HepG2 (cell line): ENCODE measurements around the gene OTUB2. TPM values are rescaled to one million over a fixed set of nuclear protein-coding genes. Genes with fewer than 3 reads are reported as not detected.

Experiments
- CHD4 ChIP-seq: fragments of 200-600 bp; sonication (generic); IDR thresholded peaks from 2 replicates; pipeline ENCODE4 v1.7.0; 2017; ENCODE audit warnings: mild to moderate bottlenecking, low read length, borderline replicate concordance
- EEA1 ChIP-seq: sonication (generic); formaldehyde crosslinking; IDR thresholded peaks from 2 replicates; pipeline ENCODE4 v1.5.1; 2020; ENCODE audit warnings: mild to moderate bottlenecking, missing genetic modification reagents, borderline replicate concordance
- PHF20 ChIP-seq: sonication (generic); formaldehyde crosslinking; IDR thresholded peaks from 2 replicates; pipeline ENCODE4 v1.5.0; 2020; ENCODE audit warnings: mild to moderate bottlenecking, missing genetic modification reagents
- RARA ChIP-seq: IDR thresholded peaks from 2 replicates; pipeline ENCODE4 v1.6.1; 2016; ENCODE audit warnings: missing genetic modification reagents, missing compliant biosample characterization
- REPIN1 ChIP-seq: sonication (generic); formaldehyde crosslinking; IDR thresholded peaks from 2 replicates; pipeline ENCODE4 v1.8.0; 2022; ENCODE audit warnings: missing genetic modification reagents, low read depth, mild to moderate bottlenecking, borderline replicate concordance
- SALL1 ChIP-seq: sonication (generic); formaldehyde crosslinking; IDR thresholded peaks from 2 replicates; pipeline ENCODE4 v1.8.0; 2022; ENCODE audit warnings: mild to moderate bottlenecking, missing genetic modification reagents
- WIZ ChIP-seq: sonication (generic); formaldehyde crosslinking; IDR thresholded peaks from 2 replicates; pipeline ENCODE4 v1.5.1; 2020; ENCODE audit warnings: mild to moderate bottlenecking, missing genetic modification reagents
- ZBTB43 ChIP-seq: sonication (generic); formaldehyde crosslinking; conservative IDR thresholded peaks from 2 replicates; pipeline ENCODE4 v1.4.0; 2020; ENCODE audit warnings: missing genetic modification reagents
- ZMYM3 ChIP-seq: sonication (generic); formaldehyde crosslinking; IDR thresholded peaks from 2 replicates; pipeline ENCODE4 v1.5.1; 2020; ENCODE audit warnings: mild to moderate bottlenecking, missing genetic modification reagents
- ZNF160 ChIP-seq: sonication (generic); formaldehyde crosslinking; IDR thresholded peaks from 2 replicates; pipeline ENCODE4 v1.8.0; 2022; ENCODE audit warnings: mild to moderate bottlenecking, inconsistent platforms, missing genetic modification reagents
- ZNF207 ChIP-seq: fragments of 450-650 bp; IDR thresholded peaks from 2 replicates; pipeline ENCODE4 v1.6.1; 2016; ENCODE audit warnings: antibody characterized with exemption, borderline replicate concordance
- ZNF263 ChIP-seq: sonication (generic); formaldehyde crosslinking; IDR thresholded peaks from 2 replicates; pipeline ENCODE4 v1.4.0; 2020; ENCODE audit warnings: missing genetic modification reagents
- ZNF788 ChIP-seq: sonication (generic); formaldehyde crosslinking; IDR thresholded peaks from 2 replicates; pipeline ENCODE4 v1.5.0; 2020; ENCODE audit warnings: mild to moderate bottlenecking, missing genetic modification reagents, borderline replicate concordance
- polyA plus RNA-seq, 8 experiments: library from polyadenylated mRNA; depleted of rRNA in 3 of 8; stranded (reverse) in 7 of 8; unstranded in 1 of 8; fragments of >200 nt; fragmentation: Illumina TruSeq in 4 of 8; extraction: Trizol in 4 of 8; gene quantifications; 2 replicates each; pipeline versions ENCODE4 v1.2.1 to v1.2.3, GENCODE V29; 2011 to 2016; ENCODE audit warnings: low read depth in 4 of 8, missing spikeins in 1 of 8, mixed read lengths in 1 of 8; ENCODE audit not compliant: insufficient read depth in 1 of 8
- total RNA-seq, 5 experiments: library from RNA; depleted of rRNA; stranded (reverse); fragments of >200 nt; fragmentation: Illumina TruSeq; extraction: Trizol; gene quantifications; 2 replicates each; pipeline ENCODE4 v1.2.3, GENCODE V29; 2016; ENCODE audit warnings: low read depth in 1 of 5
- TF ChIP-seq, protein P1 (sequence below): sonication (generic); formaldehyde crosslinking; IDR thresholded peaks from 2 replicates; pipeline ENCODE4 v1.4.0; 2020; ENCODE audit warnings: missing genetic modification reagents
- TF ChIP-seq, protein P2 (sequence below): sonication (generic); formaldehyde crosslinking; IDR thresholded peaks from 2 replicates; pipeline ENCODE4 v1.5.0; 2020; ENCODE audit warnings: missing genetic modification reagents, mild to moderate bottlenecking, borderline replicate concordance
- TF ChIP-seq, protein P3 (sequence below): sonication (generic); formaldehyde crosslinking; IDR thresholded peaks from 2 replicates; pipeline ENCODE4 v1.9.0; 2021; ENCODE audit warnings: missing genetic modification reagents, borderline replicate concordance

Gene OTUB2
- total and polyA plus RNA-seq, 2 of the 13 experiments (the other 11 are each of a cell fraction or from before 2014, with no cell fraction given) = 2.2 to 2.4 TPM

DNA sequence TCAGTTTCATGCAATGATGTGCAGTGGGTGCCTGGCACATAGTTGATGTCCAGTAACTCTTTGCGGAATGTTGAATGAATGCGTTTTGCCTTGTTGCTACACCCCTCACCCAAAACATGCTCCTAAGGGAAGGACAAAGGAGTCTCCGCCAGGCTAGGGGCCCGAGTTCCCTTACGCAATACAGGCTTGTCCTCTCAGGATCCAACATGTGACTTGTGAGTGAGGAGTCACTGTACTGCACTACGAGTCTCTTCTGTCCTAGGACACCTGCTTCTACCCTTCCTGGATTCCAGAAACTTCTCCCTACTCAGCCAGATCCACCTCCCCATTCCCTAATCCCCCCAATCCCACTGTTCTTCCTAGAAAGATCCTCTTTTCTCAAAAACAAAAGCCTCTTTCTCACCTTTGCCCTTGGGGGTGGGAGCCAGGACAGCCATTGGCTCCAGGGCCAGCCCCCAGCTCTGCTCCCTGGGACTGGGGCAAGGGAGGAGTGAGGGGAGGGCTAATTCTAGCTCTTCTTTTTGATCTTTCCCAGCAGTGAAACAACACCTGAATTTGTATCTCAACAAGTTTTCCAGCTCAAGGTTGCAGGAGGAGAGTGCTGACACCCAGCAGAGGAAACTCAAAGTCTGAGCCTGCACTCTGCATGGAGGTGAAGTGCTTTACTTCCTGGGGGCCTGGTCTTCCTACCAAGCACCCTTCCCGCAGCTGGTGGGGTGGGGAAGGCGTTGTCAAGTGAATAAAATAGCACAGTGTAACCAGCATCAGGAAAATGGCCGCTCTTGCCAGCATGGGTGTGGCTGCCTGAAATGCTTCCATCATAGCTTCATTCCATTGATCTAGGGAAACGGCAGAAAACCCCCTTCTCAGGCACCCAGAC, 3.4 kb upstream of the OTUB2 start (continued):
- TF ChIP-seq, protein P1, sequence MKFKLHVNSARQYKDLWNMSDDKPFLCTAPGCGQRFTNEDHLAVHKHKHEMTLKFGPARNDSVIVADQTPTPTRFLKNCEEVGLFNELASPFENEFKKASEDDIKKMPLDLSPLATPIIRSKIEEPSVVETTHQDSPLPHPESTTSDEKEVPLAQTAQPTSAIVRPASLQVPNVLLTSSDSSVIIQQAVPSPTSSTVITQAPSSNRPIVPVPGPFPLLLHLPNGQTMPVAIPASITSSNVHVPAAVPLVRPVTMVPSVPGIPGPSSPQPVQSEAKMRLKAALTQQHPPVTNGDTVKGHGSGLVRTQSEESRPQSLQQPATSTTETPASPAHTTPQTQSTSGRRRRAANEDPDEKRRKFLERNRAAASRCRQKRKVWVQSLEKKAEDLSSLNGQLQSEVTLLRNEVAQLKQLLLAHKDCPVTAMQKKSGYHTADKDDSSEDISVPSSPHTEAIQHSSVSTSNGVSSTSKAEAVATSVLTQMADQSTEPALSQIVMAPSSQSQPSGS (CRISPR knock-in tag) = no peak
- TF ChIP-seq REPIN1 (CRISPR knock-in tag) = 0 out of 2 replicates have a peak, but pooled peaks have one; percentile 7
- TF ChIP-seq ZMYM3 (CRISPR knock-in tag) = no peak
- TF ChIP-seq EEA1 (CRISPR knock-in tag) = no peak
- TF ChIP-seq RARA (CRISPR knock-in tag) = peak; percentile 32; the same call in 1 of the 2 replicates
- TF ChIP-seq, protein P2, sequence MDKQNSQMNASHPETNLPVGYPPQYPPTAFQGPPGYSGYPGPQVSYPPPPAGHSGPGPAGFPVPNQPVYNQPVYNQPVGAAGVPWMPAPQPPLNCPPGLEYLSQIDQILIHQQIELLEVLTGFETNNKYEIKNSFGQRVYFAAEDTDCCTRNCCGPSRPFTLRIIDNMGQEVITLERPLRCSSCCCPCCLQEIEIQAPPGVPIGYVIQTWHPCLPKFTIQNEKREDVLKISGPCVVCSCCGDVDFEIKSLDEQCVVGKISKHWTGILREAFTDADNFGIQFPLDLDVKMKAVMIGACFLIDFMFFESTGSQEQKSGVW (CRISPR knock-in tag) = no peak
- TF ChIP-seq ZBTB43 = no peak
- TF ChIP-seq CHD4 = no peak
- no peak for TF ChIP-seq ZNF160 (CRISPR knock-in tag)
- TF ChIP-seq ZNF263 = peak; percentile 35; the same call in 1 of the 2 replicates
- TF ChIP-seq, protein P3, sequence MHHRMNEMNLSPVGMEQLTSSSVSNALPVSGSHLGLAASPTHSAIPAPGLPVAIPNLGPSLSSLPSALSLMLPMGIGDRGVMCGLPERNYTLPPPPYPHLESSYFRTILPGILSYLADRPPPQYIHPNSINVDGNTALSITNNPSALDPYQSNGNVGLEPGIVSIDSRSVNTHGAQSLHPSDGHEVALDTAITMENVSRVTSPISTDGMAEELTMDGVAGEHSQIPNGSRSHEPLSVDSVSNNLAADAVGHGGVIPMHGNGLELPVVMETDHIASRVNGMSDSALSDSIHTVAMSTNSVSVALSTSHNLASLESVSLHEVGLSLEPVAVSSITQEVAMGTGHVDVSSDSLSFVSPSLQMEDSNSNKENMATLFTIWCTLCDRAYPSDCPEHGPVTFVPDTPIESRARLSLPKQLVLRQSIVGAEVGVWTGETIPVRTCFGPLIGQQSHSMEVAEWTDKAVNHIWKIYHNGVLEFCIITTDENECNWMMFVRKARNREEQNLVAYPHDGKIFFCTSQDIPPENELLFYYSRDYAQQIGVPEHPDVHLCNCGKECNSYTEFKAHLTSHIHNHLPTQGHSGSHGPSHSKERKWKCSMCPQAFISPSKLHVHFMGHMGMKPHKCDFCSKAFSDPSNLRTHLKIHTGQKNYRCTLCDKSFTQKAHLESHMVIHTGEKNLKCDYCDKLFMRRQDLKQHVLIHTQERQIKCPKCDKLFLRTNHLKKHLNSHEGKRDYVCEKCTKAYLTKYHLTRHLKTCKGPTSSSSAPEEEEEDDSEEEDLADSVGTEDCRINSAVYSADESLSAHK (CRISPR knock-in tag) = no peak
- TF ChIP-seq ZNF788 = 0 out of 2 replicates have a peak, but pooled peaks have one; percentile 16
- TF ChIP-seq ZNF207 = no peak
- no peak; the same call in 1 of the 2 replicates for TF ChIP-seq SALL1
- TF ChIP-seq WIZ = no peak
- no peak for TF ChIP-seq PHF20
